AG09319 (cell line): Measurements from ENCODE around the gene CDH22.

Experiments used
- DNase-seq: peaks from one replicate; pipeline ENCODE4 v3.0.0-alpha.2; 2010; ENCODE audit warnings: low read depth; ENCODE audit errors: extremely low read depth
- CTCF ChIP-seq: IDR thresholded peaks from 2 replicates; pipeline ENCODE4 v1.5.1; 2011; ENCODE audit warnings: low read depth, mild to moderate bottlenecking, inconsistent platforms, low read length, moderate library complexity

The CDH22 gene

DNA sequence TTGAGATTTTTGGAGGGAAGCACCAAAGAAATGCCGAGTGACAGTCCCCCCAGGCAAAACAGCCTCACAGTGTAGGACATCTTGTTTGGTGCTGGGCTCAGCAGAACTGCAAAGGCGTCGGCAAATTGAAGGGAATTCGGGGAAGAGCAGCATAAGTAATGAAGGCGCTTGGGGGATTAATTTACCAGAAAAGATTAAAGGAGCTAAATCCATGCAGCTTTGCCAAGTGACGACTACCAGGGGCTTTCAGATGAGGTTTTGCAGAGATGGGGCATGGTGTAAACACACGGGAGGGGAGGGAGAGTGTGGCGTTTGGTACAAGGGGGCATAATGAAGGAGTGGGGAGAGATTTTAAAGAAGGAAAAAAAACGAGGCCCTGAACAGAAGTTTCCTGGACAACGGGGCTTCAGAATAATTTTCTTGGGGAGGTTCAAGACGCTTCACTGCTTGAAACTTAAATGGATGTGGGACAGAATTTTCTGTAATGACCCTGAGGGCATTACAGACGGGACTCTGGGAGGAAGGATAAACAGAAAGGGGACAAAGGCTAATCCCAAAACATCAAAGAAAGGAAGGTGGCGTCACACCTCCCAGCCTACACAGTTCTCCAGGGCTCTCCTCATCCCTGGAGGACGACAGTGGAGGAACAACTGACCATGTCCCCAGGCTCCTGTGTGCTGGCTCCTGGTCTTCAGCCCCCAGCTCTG, 45.4 kb upstream of the CDH22 start:
- TF ChIP-seq CTCF: no peak
- DNase-seq: no peak

GRCh38 chr20:46352370-46352938, 44.2 kb upstream of the CDH22 start:
- no peak for TF ChIP-seq CTCF
- DNase-seq: no peak

DNA sequence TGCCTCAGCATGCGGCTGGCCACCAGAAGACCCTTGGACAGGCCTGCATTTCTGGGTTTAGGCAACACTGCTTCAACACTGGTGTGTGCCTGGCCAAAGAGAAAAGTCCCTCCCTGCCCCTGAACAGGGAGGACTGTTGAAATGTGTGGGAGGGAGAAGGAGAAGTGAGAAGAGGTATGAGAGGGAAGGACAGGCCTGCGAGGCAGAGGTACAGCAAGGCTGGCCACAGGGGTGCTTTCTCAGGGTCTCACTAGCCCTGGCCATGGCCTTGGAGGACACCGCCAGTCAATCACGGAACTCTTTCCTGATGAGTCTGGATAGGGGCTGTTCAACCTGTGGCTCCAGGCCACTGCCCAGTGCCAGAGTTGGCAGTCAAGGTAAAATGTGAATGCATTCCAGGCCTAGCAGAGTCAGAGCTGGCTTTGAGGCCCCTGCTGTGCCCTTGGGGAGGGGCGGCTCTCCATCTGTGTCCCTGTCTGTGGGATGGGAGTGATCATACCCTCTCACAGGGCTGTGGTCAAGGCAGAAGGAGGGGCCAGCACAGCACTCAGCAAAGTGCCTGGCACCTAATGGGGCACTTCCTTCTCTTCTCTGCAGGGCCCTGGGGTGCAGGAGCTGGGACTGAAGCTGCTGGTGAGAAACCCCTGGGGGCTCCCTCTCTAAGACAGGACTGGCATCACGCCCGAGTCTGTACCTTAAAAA, 43.2 kb upstream of the CDH22 start:
- no peak for TF ChIP-seq CTCF
- no peak for DNase-seq

DNA sequence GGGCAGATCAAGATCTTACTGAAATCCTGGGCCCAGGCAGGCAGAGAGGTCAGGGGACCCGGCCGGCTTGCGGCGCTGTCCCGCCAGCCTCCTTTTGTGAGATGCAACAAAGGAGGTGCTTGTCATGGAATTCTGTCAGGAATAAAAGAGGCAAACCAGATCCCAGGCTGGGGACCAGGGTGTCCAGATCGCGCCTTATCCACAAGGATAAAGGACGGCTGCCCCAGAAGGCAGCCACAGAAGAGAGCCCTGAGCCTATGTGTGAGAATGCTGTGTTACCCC, 42.6 kb upstream of the CDH22 start:
- no peak for TF ChIP-seq CTCF
- no peak for DNase-seq

- DNase-seq: peak; percentile 69
- TF ChIP-seq CTCF: no peak
Measured at GRCh38 chr20:46350201-46350985, 42.1 kb upstream of the CDH22 start.

DNA sequence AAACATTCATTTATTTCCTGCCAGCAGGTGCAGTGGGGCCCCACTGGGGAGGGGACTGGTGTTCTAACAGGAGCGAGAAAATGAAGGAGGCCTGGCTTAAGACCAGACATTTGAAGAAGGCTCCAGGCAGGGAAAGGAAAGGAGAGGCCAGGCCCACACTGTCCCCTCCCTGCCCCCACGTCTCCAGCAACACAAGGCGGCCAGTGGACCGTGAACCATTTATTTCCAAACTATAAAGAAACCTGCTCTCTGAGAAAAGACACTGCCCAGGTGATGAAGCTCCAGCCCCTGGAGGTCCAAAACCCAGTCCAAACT, 41.4 kb upstream of the CDH22 start:
- DNase-seq: no peak
- TF ChIP-seq CTCF: no peak
